NCI-H1105 (cell line): ENCODE results near the gene PHACTR1.
A peak's percentile ranks its signal among the peaks of the same experiment; 100 is the strongest.
"Not testable (repeated sequence)": the region's sequence is repeated elsewhere in the genome, so short reads cannot be mapped to it uniquely, and the experiment has no call there.

ENCODE experiments used
- DNase-seq: peaks from one replicate; lab custom pipeline; 2025; lab: John Stamatoyannopoulos, UW

Gene PHACTR1

GRCh38 chr6:12749531-12750379 is 33.2 kb downstream of the PHACTR1 start:
- DNase-seq, result peak; percentile 87

GRCh38 chr6:12750416-12750815 is 33.8 kb downstream of the PHACTR1 start:
- no peak for DNase-seq

- DNase-seq, result no peak
Measured at GRCh38 chr6:12751694-12752325, 35.2 kb downstream of the PHACTR1 start.

- no peak for DNase-seq
Measured at GRCh38 chr6:12753036-12753435, 36.5 kb downstream of the PHACTR1 start.

GRCh38 chr6:12760226-12760625 is 43.7 kb downstream of the PHACTR1 start:
- DNase-seq, result no peak

- no peak for DNase-seq
Measured at GRCh38 chr6:12760911-12761310, 44.3 kb downstream of the PHACTR1 start.

GRCh38 chr6:12761376-12762115 is 45.0 kb downstream of the PHACTR1 start:
- no peak for DNase-seq

- not testable (repeated sequence) for DNase-seq
Measured at GRCh38 chr6:12762731-12763434, 46.3 kb downstream of the PHACTR1 start.

GRCh38 chr6:12766365-12766764 is 49.8 kb downstream of the PHACTR1 start:
- no peak for DNase-seq

- no peak for DNase-seq
Measured at GRCh38 chr6:12767016-12767415, 50.4 kb downstream of the PHACTR1 start.

- DNase-seq, result no peak
Measured at GRCh38 chr6:12769556-12770256, 53.1 kb downstream of the PHACTR1 start.

GRCh38 chr6:12772416-12772815 is 55.8 kb downstream of the PHACTR1 start:
- DNase-seq, result no peak

GRCh38 chr6:12776291-12776690 is 59.7 kb downstream of the PHACTR1 start:
- DNase-seq, result no peak

GRCh38 chr6:12779772-12780171 is 63.2 kb downstream of the PHACTR1 start:
- DNase-seq, result no peak

- no peak for DNase-seq
Measured at GRCh38 chr6:12782136-12782535, 65.6 kb downstream of the PHACTR1 start.

- no peak for DNase-seq
Measured at GRCh38 chr6:12785301-12785700, 68.7 kb downstream of the PHACTR1 start.

GRCh38 chr6:12785921-12786320 is 69.4 kb downstream of the PHACTR1 start:
- no peak for DNase-seq

- DNase-seq, result no peak
Measured at GRCh38 chr6:12791371-12791770, 74.8 kb downstream of the PHACTR1 start.

- DNase-seq, result no peak
Measured at GRCh38 chr6:12798326-12798725, 81.8 kb downstream of the PHACTR1 start.

GRCh38 chr6:12800120-12800519 is 83.6 kb downstream of the PHACTR1 start:
- DNase-seq, result no peak

- no peak for DNase-seq
Measured at GRCh38 chr6:12801141-12801540, 84.6 kb downstream of the PHACTR1 start.

GRCh38 chr6:12802440-12802839 is 85.9 kb downstream of the PHACTR1 start:
- DNase-seq, result no peak
